Spleen (tissue), 7 donors: ENCODE measurements around the gene FSIP1.

Experiments
- CTCF ChIP-seq, 11 experiments: fragments of 200-600 bp in 7 of 11; fragments of 450-650 bp in 4 of 11; sonication (generic) in 4 of 11; IDR thresholded peaks in 8 of 11; conservative IDR thresholded peaks in 3 of 11; 1 replicate in 7 of 11; 2 replicates in 4 of 11; pipeline versions ENCODE4 v1.4.0 to v1.8.0; 2016 to 2021; ENCODE audit warnings: antibody characterized with exemption in 11 of 11, inconsistent platforms in 4 of 11, mild to moderate bottlenecking in 1 of 11
- POLR2A ChIP-seq, 3 donors: fragments of 450-650 bp; IDR thresholded peaks; one replicate each; pipeline ENCODE4 v1.5.1; 2017; ENCODE audit warnings: antibody characterized with exemption in 3 of 3, mild to moderate bottlenecking in 1 of 3
- POLR2AphosphoS5 ChIP-seq, 3 donors: sonication (generic); formaldehyde crosslinking; IDR thresholded peaks; one replicate each; pipeline ENCODE4 v1.5.1; 2017; ENCODE audit warnings: antibody characterized with exemption in 3 of 3
- donor health status: DM: no; HTN: no; CAD: no; lungs with moderate emphysema.
- donor health status: DM: no; HTN: no; CAD: no.
- donor health status: DM: no; HTN: no; CAD: no.

- no peak for TF ChIP-seq CTCF (IDR thresholded peaks at IDR 0.05 in 8 of 11, conservative IDR thresholded peaks at IDR 0.05 in 3 of 11)
- no peak for TF ChIP-seq POLR2AphosphoS5 (IDR thresholded peaks at IDR 0.05)
- TF ChIP-seq POLR2A (IDR thresholded peaks at IDR 0.05) = no peak
Measured at GRCh38 chr15:39644136-39644535, 138.5 kb downstream of the FSIP1 start.
